Lower leg skin (tissue), 4 donors: ENCODE results near the gene PREX1. TPM values are rescaled to one million over a fixed set of nuclear protein-coding genes. Genes with fewer than 3 reads are reported as not detected.

Experiments used
- DNase-seq, 2 donors: peaks; one replicate each; pipeline ENCODE4 v3.0.0-alpha.2; 2019; ENCODE audit warnings: low spot score in 2 of 2
- H3K4me3 ChIP-seq: fragments of 200-600 bp; sonication (generic); 2 replicates; pipeline ENCODE4 v1.5.1; 2017; ENCODE audit warnings: mild to moderate bottlenecking, low read depth; ENCODE audit not compliant: poor library complexity, severe bottlenecking
- CTCF ChIP-seq, 3 donors: fragments of 450-650 bp; IDR thresholded peaks; one replicate each; pipeline ENCODE4 v1.5.1; 2016; ENCODE audit warnings: antibody characterized with exemption in 3 of 3, mild to moderate bottlenecking in 3 of 3, moderate library complexity in 2 of 3
- POLR2A ChIP-seq, 2 donors: fragments of 450-650 bp; IDR thresholded peaks; one replicate each; pipeline ENCODE4 v1.6.1; 2016 to 2017; ENCODE audit warnings: antibody characterized with exemption in 2 of 2, mild to moderate bottlenecking in 1 of 2, moderate library complexity in 1 of 2
- WGBS, 2 donors: methylation state at CpG; one replicate each; pipeline ENCODE4 v1.1.5; 2018; 5-methylcytosine and 5-hydroxymethylcytosine counted together
- intact Hi-C: fragments of 100-400 bp; cut with DNase I; formaldehyde crosslinking; loops from one replicate; pipeline ENCODE4 v1.15.0; 2023; ENCODE audit warnings: low total_unique reads
- total RNA-seq, 4 donors: library from RNA; depleted of rRNA; stranded (reverse); fragments of >200 nt; gene quantifications; one replicate each; pipeline ENCODE4 v1.1.0, GENCODE V29; 2016

Gene PREX1
- total RNA-seq, 4 donors from 2014 or later = 5.4 to 18.6 (median 7.9) TPM

GRCh38 chr20:48620507-48621375, 207.1 kb downstream of the PREX1 start:
- intact Hi-C loops = loop anchor here (2.0 to 5.0 kb wide), 3 partner anchors 838 to 958 kb away; no protein-coding TSS in a partner anchor
- WGBS, 2 donors = 7% methylated on average over 23 to 26 of the region's 26 CpGs
- H3K4me3 ChIP-seq = no peak overlapping the region
- peak; percentile 73 to 95 for DNase-seq
- TF ChIP-seq POLR2A (IDR thresholded peaks at IDR 0.05) = no peak
- TF ChIP-seq CTCF (IDR thresholded peaks at IDR 0.05) = peak in 1 of 3 donors; percentile 93

DNA sequence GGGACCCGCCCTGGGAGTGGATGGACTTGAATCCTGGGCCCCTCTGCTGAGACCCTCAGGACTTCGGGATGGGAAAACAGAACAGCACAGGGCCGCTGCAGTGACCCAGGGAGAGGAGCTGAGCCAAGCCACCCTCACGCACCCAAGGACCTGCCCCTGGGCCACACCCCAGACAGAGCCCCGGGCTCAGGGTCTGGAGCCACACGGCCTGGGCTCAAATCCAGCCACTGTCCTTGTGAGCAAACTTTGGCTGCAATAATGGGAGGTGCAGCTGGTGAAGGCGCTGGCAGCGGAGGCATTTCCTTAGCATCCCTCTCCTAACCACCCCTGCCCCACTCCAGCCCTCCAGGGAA, 207.7 kb downstream of the PREX1 start:
- TF ChIP-seq POLR2A (IDR thresholded peaks at IDR 0.05) (no peak), CTCF (IDR thresholded peaks at IDR 0.05) (no peak)
- intact Hi-C loops = loop anchor here (2.0 to 5.0 kb wide), 3 partner anchors 838 to 958 kb away; no protein-coding TSS in a partner anchor
- no peak for DNase-seq
- no peak overlapping the region for H3K4me3 ChIP-seq
- WGBS, 2 donors = 37 to 42% methylated on average over 5 to 8 of the region's 8 CpGs

DNA sequence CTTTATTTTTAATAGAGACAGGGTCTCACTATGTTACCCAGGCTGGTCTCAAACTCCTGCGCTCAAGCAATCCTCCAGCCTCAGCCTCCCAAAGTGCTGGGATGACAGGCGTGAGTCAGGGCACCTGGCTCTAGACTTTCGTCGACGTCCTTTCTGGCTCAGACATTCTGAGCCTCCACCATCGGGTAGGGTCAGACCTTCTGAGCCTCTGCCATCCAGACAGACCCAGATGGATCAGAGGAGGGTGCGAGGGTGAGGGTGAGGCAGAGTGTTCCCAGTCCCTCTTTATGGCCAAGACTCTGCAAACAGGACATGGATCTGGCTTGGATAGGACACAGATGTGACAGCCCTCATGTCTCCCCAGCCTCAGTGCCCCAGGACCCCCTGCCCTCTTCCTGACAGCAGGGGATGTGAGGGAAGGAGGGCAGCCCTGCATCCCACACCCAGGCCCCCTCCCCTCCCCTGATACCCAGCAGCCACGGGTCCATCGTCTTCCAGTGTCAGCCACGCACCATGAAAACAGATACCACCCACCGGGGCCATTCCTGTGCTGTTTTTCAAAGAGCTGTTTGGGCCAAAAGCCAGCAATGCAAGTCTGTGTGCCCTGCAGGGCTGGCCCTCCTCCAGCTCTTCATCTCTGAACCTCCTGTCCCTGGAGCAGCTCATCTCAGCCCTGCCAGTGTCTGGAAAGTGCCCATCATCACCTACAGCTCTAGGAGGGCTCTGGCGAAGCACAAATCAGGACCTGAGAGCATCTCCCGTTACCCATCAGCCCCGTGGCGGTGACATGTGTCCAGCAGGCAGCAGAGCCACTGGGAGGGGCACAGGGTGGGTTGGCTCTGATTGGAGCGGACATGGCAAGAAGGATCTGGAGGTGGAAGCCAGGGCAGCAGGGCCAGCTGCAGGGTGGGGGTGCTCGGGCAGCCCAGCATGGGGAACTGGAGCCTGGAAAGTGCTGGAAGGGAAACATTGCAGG, 208.4 kb downstream of the PREX1 start:
- no peak overlapping the region for H3K4me3 ChIP-seq
- 42 to 54% methylated on average over 16 to 17 of the region's 17 CpGs for WGBS, 2 donors

GRCh38 chr20:48618631-48619030, 209.2 kb downstream of the PREX1 start:
- intact Hi-C loops = no loop called here
- WGBS, 2 donors = 83 to 84% methylated on average over 9 to 12 of the region's 12 CpGs
- H3K4me3 ChIP-seq = no peak overlapping the region
- DNase-seq = no peak
- TF ChIP-seq POLR2A (IDR thresholded peaks at IDR 0.05) = no peak
- no peak for TF ChIP-seq CTCF (IDR thresholded peaks at IDR 0.05)

More for the DNA sequence above, 208.4 kb downstream of the PREX1 start:
- intact Hi-C loops = loop anchor here (2.0 to 5.0 kb wide), 3 partner anchors 837 to 957 kb away; no protein-coding TSS in a partner anchor
- no peak for DNase-seq
- TF ChIP-seq POLR2A (IDR thresholded peaks at IDR 0.05) (no peak), CTCF (IDR thresholded peaks at IDR 0.05) (no peak)

- intact Hi-C loops = no loop called here
- H3K4me3 ChIP-seq = no peak overlapping the region
- DNase-seq = no peak
- TF ChIP-seq POLR2A (IDR thresholded peaks at IDR 0.05) = no peak
- no peak for TF ChIP-seq CTCF (IDR thresholded peaks at IDR 0.05)
- 89 to 92% methylated on average over 13 of the region's 13 CpGs for WGBS, 2 donors
Measured at GRCh38 chr20:48618052-48618451, 209.7 kb downstream of the PREX1 start.
